ENCODE data around the gene MTUS2.

Gene MTUS2

GRCh38 chr13:29537736-29538651, 717.9 kb downstream of the MTUS2 start:
- DNase-seq = no peak

GRCh38 chr13:29538652-29539040, 718.5 kb downstream of the MTUS2 start:
- DNase-seq = no peak

- DNase-seq = no peak
Observed at GRCh38 chr13:29539856-29540255, 719.7 kb downstream of the MTUS2 start.

GRCh38 chr13:29540334-29540733, 720.2 kb downstream of the MTUS2 start:
- DNase-seq = no peak

- no peak for DNase-seq
Observed at GRCh38 chr13:29540799-29541198, 720.7 kb downstream of the MTUS2 start.

GRCh38 chr13:29541400-29541799, 721.3 kb downstream of the MTUS2 start:
- DNase-seq = no peak

GRCh38 chr13:29542381-29542780, 722.2 kb downstream of the MTUS2 start:
- no peak for DNase-seq

GRCh38 chr13:29543230-29544215, 723.4 kb downstream of the MTUS2 start:
- DNase-seq = no peak

GRCh38 chr13:29545988-29546387, 725.8 kb downstream of the MTUS2 start:
- no peak for DNase-seq

- no peak for DNase-seq
Observed at GRCh38 chr13:29546662-29547061, 726.5 kb downstream of the MTUS2 start.

- DNase-seq = no peak
Observed at GRCh38 chr13:29547153-29547552, 727.0 kb downstream of the MTUS2 start.

- DNase-seq = no peak
Observed at GRCh38 chr13:29548722-29549121, 728.6 kb downstream of the MTUS2 start.

GRCh38 chr13:29550430-29550988, 730.4 kb downstream of the MTUS2 start:
- DNase-seq = no peak

GRCh38 chr13:29551214-29551613, 731.1 kb downstream of the MTUS2 start:
- no peak for DNase-seq

All from NCI-H2171 (cell line).